HUDEP-2 (cell line): Measurements from ENCODE around the gene SPTBN4.

ENCODE experiments used
- DNase-seq, 76 experiments: peaks; one replicate each; lab custom pipeline; 2025; ENCODE audit not compliant: unreplicated experiment in 76 of 76; lab: John Stamatoyannopoulos, UW

The SPTBN4 gene

GRCh38 chr19:40598121-40598917 is 131.5 kb downstream of the SPTBN4 start:
- peak in 73 of 76 experiments; percentile 31 to 96 (median 81) for DNase-seq

- peak in 7 of 76 experiments; percentile 30 to 61 (median 56) for DNase-seq
Measured at GRCh38 chr19:40598918-40599307, 132.1 kb downstream of the SPTBN4 start.

GRCh38 chr19:40599331-40599901 is 132.6 kb downstream of the SPTBN4 start:
- DNase-seq = peak in 46 of 76 experiments; percentile 17 to 73 (median 46)

- DNase-seq = peak in 21 of 76 experiments; percentile 12 to 59 (median 32)
Measured at GRCh38 chr19:40599902-40600569, 133.2 kb downstream of the SPTBN4 start.

GRCh38 chr19:40600570-40601133 is 133.9 kb downstream of the SPTBN4 start:
- DNase-seq = peak in 7 of 76 experiments; percentile 34 to 52 (median 40)

- peak in 67 of 76 experiments; percentile 20 to 86 (median 70) for DNase-seq
Measured at GRCh38 chr19:40601134-40601974, 134.6 kb downstream of the SPTBN4 start, which contains the start of gene LTBP4. LTBP4 (plus strand) TSS chr19:40601369; CDS start chr19:40601388, 19 bp downstream.

GRCh38 chr19:40603071-40603388 is 136.2 kb downstream of the SPTBN4 start:
- DNase-seq = peak in 4 of 76 experiments; percentile 32 to 89 (median 45)

- peak; percentile 89 to 100 (median 100) for DNase-seq
Measured at GRCh38 chr19:40603389-40604170, 136.8 kb downstream of the SPTBN4 start.

- DNase-seq = no peak
Measured at GRCh38 chr19:40604171-40604646, 137.4 kb downstream of the SPTBN4 start.

GRCh38 chr19:40604647-40605215 is 137.9 kb downstream of the SPTBN4 start:
- peak in 69 of 76 experiments; percentile 22 to 97 (median 60) for DNase-seq

- DNase-seq = peak in 75 of 76 experiments; percentile 66 to 99 (median 91)
Measured at GRCh38 chr19:40605216-40605971, 138.6 kb downstream of the SPTBN4 start.

GRCh38 chr19:40607311-40608239 is 140.8 kb downstream of the SPTBN4 start:
- peak in 72 of 76 experiments; percentile 39 to 95 (median 77) for DNase-seq

GRCh38 chr19:40608240-40608621 is 141.4 kb downstream of the SPTBN4 start:
- DNase-seq = no peak

GRCh38 chr19:40608957-40609356 is 142.2 kb downstream of the SPTBN4 start:
- DNase-seq = peak in 1 of 76 experiments; percentile 25

- peak in 75 of 76 experiments; percentile 74 to 100 (median 98) for DNase-seq
Measured at GRCh38 chr19:40609561-40610395, 143.0 kb downstream of the SPTBN4 start.
